CMK (cell line): ENCODE measurements around the gene DNAH9.

ENCODE experiments used
- DNase-seq: peaks from one replicate; pipeline ENCODE4 v3.0.0-alpha.2; 2010; ENCODE audit warnings: low read depth

Gene DNAH9

DNA sequence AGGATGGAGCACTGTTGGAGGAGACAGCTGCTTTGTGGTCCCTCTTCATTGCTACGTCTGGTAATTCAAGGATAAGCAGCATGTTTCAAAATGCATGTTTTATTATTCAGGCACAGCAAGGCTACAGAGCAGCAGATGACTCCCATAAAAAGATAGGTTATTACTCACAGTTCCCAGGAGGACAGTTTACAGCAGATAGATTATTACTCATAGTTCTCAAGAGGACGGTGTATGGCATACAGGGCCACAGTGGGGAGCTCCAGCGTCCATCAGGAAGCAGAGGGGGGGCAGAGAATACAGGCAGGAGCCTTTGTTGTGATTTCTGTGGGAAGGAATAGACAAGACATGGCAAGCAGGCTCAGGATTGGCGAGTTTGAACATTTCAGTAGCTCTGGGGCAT lies 72.9 kb downstream of the DNAH9 start:
- DNase-seq, result no peak

DNA sequence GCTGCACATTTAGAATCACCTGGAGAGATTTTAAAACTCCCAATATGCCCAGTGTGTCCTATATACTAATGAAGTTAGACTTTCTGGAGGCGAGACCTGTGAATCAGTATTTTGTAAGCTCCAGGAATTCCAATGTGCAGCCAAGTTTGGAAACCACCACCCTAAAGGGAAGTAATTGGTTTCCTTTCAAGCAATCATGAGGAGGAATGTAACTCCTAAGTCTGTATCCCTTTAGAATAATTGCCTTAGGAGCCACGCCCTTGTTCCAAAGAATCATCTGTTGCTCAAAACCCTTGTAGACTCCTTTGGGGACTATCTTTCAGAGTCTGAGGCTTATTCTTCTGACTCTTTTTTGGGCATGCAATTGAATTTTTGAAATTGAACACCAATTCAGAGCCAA lies 84.4 kb downstream of the DNAH9 start:
- no peak for DNase-seq

DNA sequence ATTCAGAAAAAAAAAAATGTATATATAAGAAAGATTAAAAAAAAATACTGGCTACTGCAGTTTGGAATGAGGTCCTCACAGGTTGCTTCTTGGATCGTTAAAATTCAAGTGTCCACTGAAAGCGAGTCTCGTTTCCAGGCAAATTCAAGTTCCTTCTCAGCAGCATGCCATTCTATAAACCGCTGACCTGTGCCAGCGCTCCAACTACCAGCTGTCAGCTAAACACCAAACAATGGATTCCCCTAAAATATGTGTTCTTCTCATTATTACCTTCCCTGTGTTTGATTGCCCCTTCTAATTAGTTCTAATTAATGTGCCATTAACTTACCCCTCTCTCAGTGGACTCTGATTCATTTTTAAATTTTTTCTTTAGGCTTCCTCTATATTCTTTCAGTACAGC lies 92.4 kb downstream of the DNAH9 start:
- DNase-seq, result no peak

DNA sequence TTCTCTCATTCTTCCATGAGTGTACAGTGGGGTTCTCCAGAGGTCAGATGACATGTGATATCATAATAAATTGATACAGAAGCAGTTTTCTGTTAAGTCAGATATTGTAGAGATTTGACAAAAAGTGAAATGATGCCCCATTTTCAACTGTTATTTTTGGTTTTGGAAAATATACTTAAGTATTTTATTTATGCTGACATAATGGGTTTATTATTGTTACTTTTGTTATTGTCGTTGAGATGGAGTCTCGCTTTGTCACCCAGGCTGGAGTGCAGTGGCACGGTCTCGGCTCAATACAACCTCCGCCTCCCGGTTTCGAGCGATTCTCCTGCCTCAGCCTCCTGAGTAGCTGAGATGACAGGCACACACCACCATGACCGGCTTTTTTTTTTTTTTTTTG lies 94.4 kb downstream of the DNAH9 start:
- DNase-seq, result no peak

DNA sequence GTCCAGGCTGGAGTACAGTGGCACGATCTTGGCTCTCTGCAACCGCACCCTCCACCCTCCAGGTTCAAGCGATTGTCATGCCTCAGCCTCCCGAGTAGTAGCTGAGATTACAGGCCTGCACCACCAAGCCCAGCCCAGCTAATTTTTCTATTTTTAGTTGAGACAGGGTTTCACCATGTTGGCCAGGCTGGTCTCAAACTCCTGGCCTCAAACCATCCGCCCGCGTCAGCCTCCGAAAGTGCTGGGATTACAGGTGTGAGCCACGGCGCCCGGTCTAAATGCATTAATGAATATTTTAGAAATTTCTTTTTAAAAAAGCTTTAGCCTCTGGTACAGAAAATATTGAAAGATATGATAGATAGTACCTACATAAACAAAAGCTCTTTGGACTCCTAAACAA lies 95.0 kb downstream of the DNAH9 start:
- DNase-seq, result no peak

DNA sequence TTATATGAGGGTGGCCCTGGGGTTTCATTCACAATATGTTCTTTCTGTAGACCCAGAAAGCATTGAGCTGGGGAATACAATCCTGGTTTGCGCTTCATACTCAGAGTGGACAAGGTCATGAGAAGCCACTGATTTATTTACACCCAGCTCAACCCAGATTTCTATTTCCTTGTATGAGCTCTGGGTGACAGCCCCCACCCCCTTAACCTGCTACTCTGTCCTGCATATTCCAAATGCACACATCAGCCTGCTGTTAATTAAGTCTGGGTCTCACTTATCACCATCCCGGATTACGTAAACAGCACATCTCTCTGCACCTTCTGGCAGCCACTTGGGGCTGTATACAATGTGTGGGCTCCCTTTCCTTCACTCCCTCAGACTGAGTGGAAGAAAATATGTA lies 102.4 kb downstream of the DNAH9 start:
- DNase-seq, result no peak

DNA sequence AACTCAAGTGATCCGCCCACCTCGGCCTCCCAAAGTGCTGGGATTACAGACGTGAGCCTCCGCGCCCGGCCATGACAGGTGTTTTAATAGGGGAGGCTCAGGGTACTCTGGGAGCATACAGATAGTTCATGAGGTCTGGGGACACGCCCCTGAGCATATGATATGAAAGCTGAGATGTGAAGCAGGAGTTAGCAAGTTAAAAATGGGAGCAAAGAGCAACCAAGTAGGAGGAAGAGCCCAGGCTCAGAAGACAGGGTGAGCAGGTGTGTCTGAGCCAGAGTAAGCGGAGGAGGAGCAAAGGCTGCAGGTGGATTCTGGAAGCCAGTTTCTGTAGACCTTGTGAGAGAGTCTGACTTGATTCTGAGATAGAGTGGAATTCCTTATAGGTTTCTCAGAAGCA lies 103.6 kb downstream of the DNAH9 start:
- no peak for DNase-seq

DNA sequence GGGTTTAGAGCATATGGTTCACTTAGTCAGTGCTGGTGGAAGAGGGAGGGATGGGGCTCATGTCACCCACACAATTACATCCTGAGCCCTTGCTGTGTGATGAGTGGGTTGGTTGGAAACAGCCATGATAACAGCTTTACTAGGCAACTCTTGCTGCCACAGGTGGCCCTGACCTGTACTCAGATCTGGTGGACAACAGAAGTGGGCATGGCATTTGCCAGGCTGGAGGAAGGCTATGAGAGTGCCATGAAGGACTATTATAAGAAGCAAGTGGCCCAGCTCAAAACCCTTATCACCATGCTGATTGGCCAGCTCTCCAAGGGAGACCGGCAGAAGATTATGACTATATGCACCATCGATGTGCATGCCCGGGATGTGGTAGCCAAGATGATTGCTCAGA lies 105.8 kb downstream of the DNAH9 start:
- no peak for DNase-seq

DNA sequence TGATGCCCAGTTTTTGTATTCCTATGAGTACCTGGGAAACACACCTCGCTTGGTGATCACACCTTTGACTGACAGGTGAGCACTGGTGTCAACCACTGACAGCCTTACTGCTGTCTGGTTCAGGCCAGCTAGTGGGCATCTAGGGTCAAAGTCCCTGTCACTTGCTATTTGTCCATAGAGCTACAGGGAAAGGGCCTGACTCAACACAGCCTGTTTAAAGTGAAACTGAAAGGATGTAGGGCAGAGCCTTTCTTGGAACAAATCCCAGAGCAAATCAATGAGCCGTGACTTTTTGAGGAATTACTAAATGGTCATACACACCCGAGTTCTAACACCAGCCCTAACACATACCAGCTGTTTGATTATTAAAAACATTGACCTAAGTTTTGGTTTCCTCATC lies 106.8 kb downstream of the DNAH9 start:
- DNase-seq, result no peak

DNA sequence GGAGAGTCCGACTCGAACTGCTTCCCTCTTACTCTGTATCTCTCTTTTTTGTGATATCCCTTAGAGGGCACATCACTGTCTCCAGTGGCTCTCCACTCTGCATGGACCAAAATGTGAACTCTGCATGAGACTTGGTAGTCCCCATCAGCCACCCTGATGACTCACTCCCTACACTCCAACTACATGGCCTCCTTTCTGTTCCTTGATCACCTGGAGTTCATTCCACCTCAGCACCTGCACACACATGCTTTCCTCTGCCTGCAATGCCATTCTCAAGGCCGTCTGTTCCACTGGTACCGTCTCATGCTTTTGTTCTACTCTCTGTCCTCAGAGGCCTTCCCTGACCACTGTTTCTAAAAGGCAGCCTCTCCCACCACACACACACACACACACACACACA lies 109.3 kb downstream of the DNAH9 start:
- DNase-seq, result no peak

DNA sequence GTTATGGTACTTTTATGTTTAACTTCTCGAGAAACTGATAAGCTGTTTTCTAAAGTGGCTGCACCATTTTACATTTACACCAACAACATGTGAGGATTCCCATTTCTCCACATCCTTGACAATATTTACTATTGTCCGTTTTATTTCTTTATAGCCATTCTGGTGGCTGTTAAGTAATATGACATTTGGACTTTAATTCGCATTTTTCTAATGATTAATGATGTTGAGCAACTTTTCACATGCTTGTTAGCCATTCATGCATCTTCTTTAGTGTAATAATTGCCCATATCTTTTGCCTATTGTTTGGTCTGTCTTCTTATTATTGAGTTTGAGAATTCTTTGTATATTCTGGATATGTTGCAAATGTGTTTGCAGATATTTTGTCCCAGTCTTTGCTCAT lies 114.2 kb downstream of the DNAH9 start:
- no peak for DNase-seq

DNA sequence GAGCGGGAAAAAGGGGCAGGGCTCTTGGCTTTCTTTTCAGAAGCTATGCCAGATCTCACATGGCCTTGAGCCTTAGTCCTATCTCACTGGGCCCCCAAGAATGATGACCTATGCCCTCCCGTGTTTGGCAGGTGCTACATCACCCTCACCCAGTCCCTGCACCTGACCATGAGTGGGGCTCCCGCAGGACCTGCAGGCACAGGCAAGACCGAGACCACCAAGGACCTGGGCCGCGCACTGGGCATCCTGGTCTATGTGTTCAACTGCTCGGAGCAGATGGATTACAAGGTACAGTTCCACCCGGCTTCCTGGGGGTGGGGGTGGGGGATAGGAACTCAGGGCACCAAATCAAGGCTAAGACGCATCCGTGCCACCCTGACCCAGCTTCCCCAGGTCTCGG lies 120.9 kb downstream of the DNAH9 start:
- no peak for DNase-seq

DNA sequence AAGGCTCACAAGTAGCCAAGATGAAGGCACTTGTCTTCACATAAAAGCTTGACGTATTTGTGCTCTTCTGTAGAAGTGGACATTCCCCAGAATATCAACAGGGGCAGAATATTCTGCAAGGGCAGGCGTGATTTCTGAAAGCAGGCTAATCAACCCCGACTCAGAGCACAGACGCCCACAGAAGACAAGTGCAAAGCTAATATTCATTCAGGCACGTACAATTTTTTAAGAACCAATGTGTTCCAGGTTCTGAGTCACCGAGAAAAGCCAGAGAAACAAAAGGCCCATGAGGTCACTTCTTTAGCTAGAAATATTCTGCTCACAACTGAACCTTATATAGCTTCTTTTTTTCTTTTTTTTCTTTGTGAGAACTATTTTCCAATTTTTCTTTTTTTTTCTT lies 121.6 kb downstream of the DNAH9 start:
- DNase-seq, result no peak

DNA sequence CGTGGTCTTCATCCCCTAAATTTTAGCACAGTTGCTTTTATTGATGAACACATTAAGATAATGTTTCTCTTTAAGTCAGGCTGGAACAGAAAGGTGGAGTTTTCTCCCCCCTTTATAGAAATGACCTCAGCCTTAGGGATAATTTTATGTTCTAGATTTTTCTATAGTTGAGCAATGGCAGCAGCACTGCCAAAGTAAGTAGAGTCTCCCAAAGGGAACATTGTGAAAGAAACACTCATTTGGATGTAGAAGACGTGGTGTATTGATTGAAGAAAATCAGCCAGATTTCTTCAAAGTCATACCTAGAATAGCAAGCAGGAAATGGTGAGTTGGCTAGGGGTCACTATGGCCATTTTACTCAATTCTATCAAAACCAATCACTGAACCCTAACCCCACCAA lies 122.5 kb downstream of the DNAH9 start:
- no peak for DNase-seq

DNA sequence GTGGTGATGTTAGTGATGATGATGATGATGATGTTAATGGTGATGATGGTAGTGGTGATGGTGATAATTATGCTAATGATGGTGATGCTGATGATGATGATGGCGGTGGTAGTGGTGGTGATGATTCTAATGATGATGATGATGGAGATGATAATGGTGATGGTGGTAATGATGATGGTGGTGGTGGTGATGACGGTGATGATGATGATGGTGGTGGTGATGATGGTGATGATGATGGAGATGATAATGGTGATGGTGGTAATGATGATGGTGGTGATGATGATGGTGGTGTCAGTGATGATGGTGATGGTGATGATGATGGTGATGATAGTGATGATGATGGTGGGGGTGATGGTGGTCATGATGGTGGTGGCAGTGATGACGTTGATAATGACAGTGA lies 132.5 kb downstream of the DNAH9 start:
- no peak for DNase-seq

DNA sequence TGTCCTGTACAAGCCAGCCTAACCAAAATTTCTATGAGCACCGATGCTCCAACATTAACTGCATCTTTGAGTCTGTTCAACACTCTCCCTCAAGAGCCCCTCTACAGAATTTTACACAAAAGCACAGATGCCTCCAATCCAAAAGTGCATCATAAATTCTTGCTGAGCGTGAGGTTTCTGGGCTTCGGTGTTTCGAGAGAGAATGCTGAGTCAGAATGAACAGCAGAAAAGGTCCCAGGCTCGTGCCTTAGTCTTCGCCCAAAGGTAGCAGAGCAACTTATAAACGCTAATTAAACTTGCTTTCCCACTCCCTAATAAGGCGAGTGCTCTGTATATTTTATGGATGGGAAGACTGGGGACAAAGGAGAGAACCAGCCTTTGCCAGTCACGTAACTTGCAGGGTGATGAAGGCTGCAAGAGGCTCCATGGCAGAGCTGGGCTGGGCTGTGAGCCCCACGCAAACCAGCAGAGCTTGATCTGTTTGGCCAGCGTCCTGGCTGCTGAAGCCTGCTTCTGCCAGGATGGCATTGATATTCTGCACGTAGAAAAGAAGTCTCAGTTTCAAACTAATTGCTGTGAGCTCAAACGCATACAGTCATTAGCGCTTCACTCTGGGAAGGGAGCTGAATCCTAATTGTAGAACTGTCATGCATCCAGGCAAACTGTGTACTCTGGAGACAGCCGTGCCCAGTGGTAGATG lies 138.5 kb downstream of the DNAH9 start:
- no peak for DNase-seq

DNA sequence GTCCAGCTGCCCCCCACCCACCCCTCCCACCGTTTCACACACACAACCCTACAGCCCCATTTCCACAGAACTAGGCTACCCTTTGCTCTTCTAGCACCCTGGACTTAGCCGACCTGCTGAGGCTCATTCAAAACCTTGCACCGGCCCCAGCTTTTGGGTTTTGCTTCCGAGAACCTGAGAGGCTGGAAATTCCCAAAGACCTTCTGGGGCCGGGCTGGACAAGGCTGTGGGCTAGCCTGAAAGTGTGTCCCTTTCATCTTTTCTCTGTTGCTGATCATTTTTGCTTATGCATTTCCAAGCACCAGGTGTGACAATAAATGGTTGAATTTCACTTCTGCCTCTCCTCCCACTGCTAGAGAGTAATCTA lies 139.0 kb downstream of the DNAH9 start:
- no peak for DNase-seq

DNA sequence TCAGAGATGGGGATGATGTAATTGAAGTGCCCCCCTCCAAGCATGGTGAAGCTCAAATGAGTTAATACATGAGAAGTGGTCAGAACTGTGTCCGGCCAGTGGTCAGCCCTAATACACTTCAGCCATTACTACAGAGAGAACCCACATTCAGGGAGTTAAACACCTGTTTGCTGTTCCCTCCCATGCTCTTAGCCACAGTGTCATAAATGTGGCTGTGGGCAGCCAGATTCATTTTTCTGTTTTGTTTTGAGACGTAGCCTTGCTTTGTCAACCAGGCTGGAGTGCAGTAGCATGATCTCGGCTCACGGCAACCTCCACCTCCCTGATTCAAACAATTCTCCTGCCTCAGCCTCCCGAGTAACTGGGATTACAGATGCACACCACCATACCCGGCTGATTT lies 139.9 kb downstream of the DNAH9 start:
- DNase-seq, result no peak

DNA sequence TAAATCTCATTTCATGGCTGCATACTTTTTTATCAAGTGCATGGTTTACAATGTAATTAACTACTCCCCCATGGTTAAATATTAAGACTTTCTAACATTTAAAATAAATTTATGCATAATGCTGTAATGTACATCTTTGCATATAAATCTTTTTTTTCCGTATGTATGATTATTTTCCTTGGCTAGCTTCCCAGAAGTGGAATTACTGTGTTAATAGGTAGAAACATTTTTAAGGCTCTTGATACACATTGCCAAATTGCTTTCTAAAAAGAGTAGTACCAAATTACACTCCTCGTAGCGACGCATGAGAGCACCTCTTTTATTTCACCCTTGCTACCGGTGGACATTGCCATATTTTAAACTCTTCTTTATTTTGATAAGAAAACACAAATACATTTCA lies 141.1 kb downstream of the DNAH9 start:
- DNase-seq, result no peak

DNA sequence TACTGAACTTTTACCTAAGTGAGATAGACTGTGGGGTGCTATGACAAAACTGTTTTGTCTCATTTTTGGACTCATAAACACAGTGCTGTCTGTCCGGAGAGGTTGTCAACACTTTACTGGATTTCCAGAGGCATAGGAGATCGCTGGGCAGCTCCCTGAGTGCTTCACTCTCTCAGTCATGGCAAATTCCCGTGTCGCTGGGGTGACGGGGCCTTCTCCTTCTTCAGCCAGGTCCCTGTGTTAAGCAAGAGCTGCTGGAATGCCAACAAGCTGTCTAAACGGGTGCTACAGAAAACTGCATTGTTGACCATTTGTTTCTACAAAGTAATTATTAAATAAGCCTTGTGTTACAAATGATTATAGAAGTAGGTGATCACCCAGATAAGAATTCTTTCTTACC lies 141.6 kb downstream of the DNAH9 start:
- DNase-seq, result no peak

DNA sequence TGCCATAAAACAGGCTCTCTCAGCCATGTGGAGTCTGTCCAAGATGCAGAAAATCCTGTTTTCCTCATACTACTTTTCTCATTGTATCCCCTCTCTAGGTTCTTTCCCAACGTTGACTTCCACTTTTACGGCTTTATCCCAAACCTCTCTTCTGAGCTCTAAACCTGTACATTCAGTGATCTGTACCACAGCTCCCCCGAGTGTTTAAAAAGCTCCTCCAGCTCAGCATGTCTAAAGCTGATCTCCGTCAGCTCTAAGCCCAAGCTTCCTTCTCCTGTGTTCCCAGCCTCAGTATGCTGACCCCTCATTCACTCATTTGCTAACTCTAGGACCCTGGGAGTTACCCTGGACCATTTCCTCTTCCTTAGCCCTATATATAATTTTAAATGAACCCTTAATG lies 144.6 kb downstream of the DNAH9 start:
- no peak for DNase-seq

DNA sequence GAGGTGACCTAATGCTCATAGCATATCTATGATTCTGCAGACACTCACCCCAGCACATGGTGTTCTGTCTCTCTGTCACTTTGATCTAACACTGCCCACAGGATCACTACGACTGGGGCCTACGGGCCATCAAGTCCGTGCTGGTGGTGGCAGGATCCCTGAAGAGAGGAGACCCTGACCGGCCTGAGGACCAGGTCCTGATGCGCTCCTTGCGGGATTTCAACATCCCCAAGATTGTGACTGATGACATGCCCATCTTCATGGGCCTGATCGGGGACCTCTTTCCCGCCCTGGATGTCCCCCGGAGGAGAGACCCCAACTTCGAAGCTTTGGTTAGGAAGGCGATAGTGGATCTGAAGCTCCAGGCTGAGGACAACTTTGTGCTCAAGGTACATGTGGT lies 146.4 kb downstream of the DNAH9 start:
- DNase-seq, result no peak

DNA sequence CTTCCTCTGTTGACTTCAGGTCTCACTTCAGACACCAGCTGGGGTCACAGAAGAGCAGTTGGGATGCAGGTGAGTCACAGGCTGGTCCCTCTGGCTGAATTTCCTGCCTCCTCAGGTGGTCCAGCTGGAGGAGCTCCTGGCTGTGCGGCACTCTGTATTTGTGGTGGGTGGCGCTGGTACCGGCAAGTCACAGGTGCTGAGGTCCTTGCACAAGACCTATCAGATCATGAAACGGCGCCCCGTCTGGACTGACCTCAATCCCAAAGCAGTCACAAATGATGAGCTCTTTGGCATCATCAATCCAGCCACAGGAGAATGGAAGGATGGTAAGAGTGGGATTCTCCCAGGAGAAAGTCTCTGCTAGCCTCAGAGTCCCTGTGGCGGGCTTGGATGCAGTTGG lies 149.2 kb downstream of the DNAH9 start:
- DNase-seq, result no peak

DNA sequence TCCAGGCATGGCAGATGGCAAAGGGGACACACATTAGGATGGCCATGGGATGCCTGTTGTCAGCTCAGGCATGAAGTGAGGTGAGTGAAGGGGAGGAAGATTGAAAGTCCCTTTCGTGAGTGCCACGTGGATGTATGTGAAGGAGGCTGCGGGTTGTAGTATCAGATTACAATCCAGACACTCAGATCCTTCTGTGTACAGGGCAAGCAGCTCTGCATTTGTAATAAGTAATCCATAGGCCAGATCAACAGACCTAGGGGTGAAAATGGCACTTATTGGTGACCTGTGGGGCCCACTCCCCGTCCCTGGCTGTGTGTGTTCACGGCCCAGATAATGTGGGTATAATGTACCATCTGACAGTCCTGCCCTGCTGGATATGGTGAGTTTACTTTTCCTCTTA lies 159.5 kb downstream of the DNAH9 start:
- DNase-seq, result no peak

DNA sequence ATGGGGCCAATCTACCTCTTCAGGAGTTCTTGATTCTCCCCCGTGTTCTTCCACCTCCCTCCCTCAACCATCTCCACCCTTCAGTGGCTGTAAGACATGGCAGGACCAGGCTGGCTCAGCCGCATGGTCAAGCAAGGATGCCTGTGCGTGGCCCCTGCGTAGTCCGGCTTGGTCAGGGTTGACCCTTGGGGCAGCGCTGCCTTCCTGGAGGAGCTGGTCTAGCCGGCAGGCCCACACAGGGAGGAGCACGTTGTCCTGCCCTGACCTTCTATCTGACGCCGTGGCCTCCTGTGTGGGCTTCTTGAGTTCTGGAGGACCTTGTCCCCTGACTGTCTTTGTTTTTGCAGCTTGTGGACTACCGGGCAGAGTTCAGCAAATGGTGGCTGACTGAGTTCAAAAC lies 169.8 kb downstream of the DNAH9 start:
- DNase-seq, result no peak
